HepG2 (cell line): ENCODE measurements around the gene DAPK1. TPM values are rescaled to one million over a fixed set of nuclear protein-coding genes. Genes with fewer than 3 reads are reported as not detected.

ENCODE experiments used
- ATAC-seq: fragments of 200-7000 bp; cut with Tn5 transposase; 3 replicates; pipeline ENCODE4 v1.9.1; 2020; ENCODE audit warnings: mild to moderate bottlenecking, moderate library complexity
- BruUV-seq: library from RNA; stranded (reverse); fragments of 400-500 nt; replicated peaks from 2 replicates; lab custom pipeline; 2021; lab: Mats Ljungman, UMichigan
- CTCF ChIA-PET: fragments of 300-600 bp; formaldehyde crosslinking; extraction: SDS; loops from one replicate; lab custom pipeline; 2021; ENCODE audit warnings: low total read pairs, inconsistent platforms, low intra/inter-chr PET ratio; lab: Yijun Ruan, JAX
- POLR2A ChIA-PET: fragments of 350-600 bp; sonication (Branson Sonifier 250); formaldehyde crosslinking; loops from one replicate; lab custom pipeline; 2020; ENCODE audit warnings: antibody characterized with exemption, inconsistent platforms; lab: Yijun Ruan, JAX
- DNase-seq: peaks from one replicate; pipeline ENCODE4 v3.0.0-alpha.2; 2015; ENCODE audit warnings: low spot score
- FAIRE-seq: peaks from 3 replicates; lab custom pipeline; 2011; peaks lifted over from hg19 to GRCh38; lab: Jason Lieb, UNC
- H2AFZ ChIP-seq: one replicate; pipeline ENCODE4 v1.6.1; 2011; ENCODE audit warnings: low read length, inconsistent platforms
- H3K27ac ChIP-seq: fragments of 300-600 bp; 3 replicates; pipeline ENCODE4 v1.8.0; 2011; ENCODE audit warnings: mixed run types, mild to moderate bottlenecking, mixed read lengths, low read length, inconsistent platforms; ENCODE audit not compliant: insufficient read depth; ENCODE audit errors: extremely low read length
- H3K27me3 ChIP-seq, 2 experiments: fragments of 200-600 bp in 1 of 2; 2 replicates in 1 of 2; 3 replicates in 1 of 2; pipeline versions ENCODE4 v1.6.0 to v1.8.0; 2011; ENCODE audit warnings: low read length in 2 of 2, mild to moderate bottlenecking in 2 of 2, moderate library complexity in 2 of 2, inconsistent platforms in 1 of 2; ENCODE audit not compliant: insufficient read depth in 2 of 2, control insufficient read depth in 1 of 2
- H3K36me3 ChIP-seq, 2 experiments: fragments of 200-600 bp in 1 of 2; replicated peaks in 1 of 2; 2 replicates in 1 of 2; 3 replicates in 1 of 2; pipeline versions ENCODE4 v1.5.1 to v1.8.0; 2011; ENCODE audit warnings: low read length in 2 of 2, inconsistent platforms in 1 of 2; ENCODE audit not compliant: insufficient read depth in 2 of 2, control insufficient read depth in 1 of 2
- H3K4me1 ChIP-seq: 2 replicates; pipeline ENCODE4 v1.5.1; 2012; ENCODE audit warnings: low read length, inconsistent platforms; ENCODE audit not compliant: insufficient read depth
- H3K4me2 ChIP-seq: 2 replicates; pipeline ENCODE4 v1.6.0; 2011; ENCODE audit warnings: low read depth, low read length, inconsistent platforms
- H3K4me3 ChIP-seq, 3 experiments: fragments of 200-600 bp in 1 of 3; sonication (generic), shearing (Covaris generic) in 1 of 3; replicated peaks in 1 of 3; 2 replicates each; pipeline ENCODE4 v1.5.1; 2011 to 2016; ENCODE audit warnings: low read length in 3 of 3, inconsistent platforms in 2 of 3, low read depth in 2 of 3, mild to moderate bottlenecking in 2 of 3, control low read depth in 1 of 3, mixed read lengths in 1 of 3; ENCODE audit not compliant: insufficient read depth in 1 of 3
- H3K79me2 ChIP-seq: one replicate; pipeline ENCODE4 v1.6.1; 2011; ENCODE audit warnings: low read length, inconsistent platforms; ENCODE audit not compliant: insufficient read depth
- H3K9ac ChIP-seq: 2 replicates; pipeline ENCODE4 v1.6.0; 2011; ENCODE audit warnings: mild to moderate bottlenecking, low read depth, low read length, inconsistent platforms; ENCODE audit not compliant: insufficient read depth
- H3K9me3 ChIP-seq: 2 replicates; pipeline ENCODE4 v1.5.1; 2012; ENCODE audit warnings: mild to moderate bottlenecking, low read length
- H4K20me1 ChIP-seq: 2 replicates; pipeline ENCODE4 v1.6.0; 2011; ENCODE audit warnings: inconsistent platforms, mild to moderate bottlenecking, low read length, moderate library complexity; ENCODE audit not compliant: insufficient read depth
- ATF1 ChIP-seq: IDR thresholded peaks from 2 replicates; pipeline ENCODE4 v1.6.1; 2016; ENCODE audit warnings: mild to moderate bottlenecking, control low read depth
- CERS6 ChIP-seq: sonication (generic); formaldehyde crosslinking; IDR thresholded peaks from 2 replicates; pipeline ENCODE4 v1.5.0; 2020; ENCODE audit warnings: missing genetic modification reagents
- DR1 ChIP-seq: sonication (generic); formaldehyde crosslinking; IDR thresholded peaks from 2 replicates; pipeline ENCODE4 v1.8.0; 2021; ENCODE audit warnings: mild to moderate bottlenecking, missing genetic modification reagents, inconsistent platforms
- DRAP1 ChIP-seq: IDR thresholded peaks from 2 replicates; pipeline ENCODE4 v1.6.1; 2016; ENCODE audit warnings: missing genetic modification reagents, missing compliant biosample characterization
- ETV6 ChIP-seq: sonication (generic); formaldehyde crosslinking; conservative IDR thresholded peaks from 2 replicates; pipeline ENCODE4 v1.4.0; 2020; ENCODE audit warnings: missing genetic modification reagents
- MTA3 ChIP-seq: sonication (generic); formaldehyde crosslinking; IDR thresholded peaks from 2 replicates; pipeline ENCODE4 v1.4.0; 2020; ENCODE audit warnings: missing genetic modification reagents
- NFIC ChIP-seq: IDR thresholded peaks from 2 replicates; pipeline ENCODE4 v1.6.1; 2012; ENCODE audit warnings: mild to moderate bottlenecking, low read length, inconsistent platforms
- POLR2G ChIP-seq: fragments of 200-400 bp; formaldehyde crosslinking; IDR thresholded peaks from 2 replicates; pipeline ENCODE4 v1.6.1; 2018; ENCODE audit warnings: mild to moderate bottlenecking, low read depth, low read length, moderate library complexity
- RFX3 ChIP-seq: IDR thresholded peaks from 2 replicates; pipeline ENCODE4 v1.6.1; 2016; ENCODE audit warnings: missing biosample characterization, missing genetic modification reagents
- RXRB ChIP-seq: IDR thresholded peaks from 2 replicates; pipeline ENCODE4 v1.6.1; 2016; ENCODE audit warnings: borderline replicate concordance, missing genetic modification reagents, missing compliant biosample characterization
- SNAPC4 ChIP-seq: sonication (generic); formaldehyde crosslinking; IDR thresholded peaks from 2 replicates; pipeline ENCODE4 v1.4.0; 2020; ENCODE audit warnings: mild to moderate bottlenecking, missing genetic modification reagents
- TBX2 ChIP-seq: sonication (generic); formaldehyde crosslinking; IDR thresholded peaks from 2 replicates; pipeline ENCODE4 v1.5.0; 2020; ENCODE audit warnings: missing genetic modification reagents, mild to moderate bottlenecking, borderline replicate concordance
- ZNF333 ChIP-seq: sonication (generic); formaldehyde crosslinking; IDR thresholded peaks from 2 replicates; pipeline ENCODE4 v1.4.0; 2020; ENCODE audit warnings: mild to moderate bottlenecking, missing genetic modification reagents, borderline replicate concordance
- ZNF747 ChIP-seq: sonication (generic); formaldehyde crosslinking; IDR thresholded peaks from 2 replicates; pipeline ENCODE4 v1.8.1; 2023; ENCODE audit warnings: missing genetic modification reagents, mild to moderate bottlenecking, borderline replicate concordance
- WGBS: methylation state at CpG from one replicate; pipeline ENCODE4 v1.1.6; 2017; ENCODE audit warnings: low lambda C conversion rate; 5-methylcytosine and 5-hydroxymethylcytosine counted together
- in situ Hi-C: cut with HindIII; loops from 2 replicates; pipeline ENCODE4 v1.10.0; 2017; ENCODE audit warnings: low pct_unique_long_range_greater_than_20kb; ENCODE audit not compliant: extremely low pct_ligation_motif_present
- intact Hi-C: fragments of 100-400 bp; cut with micrococcal nuclease; formaldehyde crosslinking; loops from one replicate; pipeline ENCODE4 v1.10.0; 2022; ENCODE audit not compliant: unreplicated experiment
- polyA plus RNA-seq, 8 experiments: library from polyadenylated mRNA; depleted of rRNA in 3 of 8; stranded (reverse) in 7 of 8; unstranded in 1 of 8; fragments of >200 nt; fragmentation: Illumina TruSeq in 4 of 8; extraction: Trizol in 4 of 8; gene quantifications; 2 replicates each; pipeline versions ENCODE4 v1.2.1 to v1.2.3, GENCODE V29; 2011 to 2016; ENCODE audit warnings: low read depth in 4 of 8, missing spikeins in 1 of 8, mixed read lengths in 1 of 8; ENCODE audit not compliant: insufficient read depth in 1 of 8
- total RNA-seq, 5 experiments: library from RNA; depleted of rRNA; stranded (reverse); fragments of >200 nt; fragmentation: Illumina TruSeq; extraction: Trizol; gene quantifications; 2 replicates each; pipeline ENCODE4 v1.2.3, GENCODE V29; 2016; ENCODE audit warnings: low read depth in 1 of 5

DAPK1 gene
- total and polyA plus RNA-seq, 2 of the 13 experiments (the other 11 are each of a cell fraction or from before 2014, with no cell fraction given): 35.7 to 35.9 TPM

GRCh38 chr9:87664153-87665060 is 166.7 kb downstream of the DAPK1 start:
- intact Hi-C loops: loop anchor here (5.0 kb wide), 1 partner anchor 167 kb away; the partner anchor contains the start of gene DAPK1
- in situ Hi-C loops: loop anchor here (5.0 to 25.0 kb wide), 3 partner anchors 170 to 1252 kb away; partner anchors contain the start of gene DAPK1

More at GRCh38 chr9:87664153-87665060, 166.7 kb downstream of the DAPK1 start:
- H3K4me2 ChIP-seq: no peak overlapping the region
- H2AFZ ChIP-seq: no peak overlapping the region
- peaks cover 11% of the 10 kb centered on the region; the same call in 1 of the 2 replicates for H3K9me3 ChIP-seq
- H4K20me1 ChIP-seq: no peaks in the 10 kb centered on the region
- no peak overlapping the region for H3K27ac ChIP-seq
- H3K36me3 ChIP-seq: peaks cover 9 to 12% of the 10 kb centered on the region in 2 experiments
- H3K9ac ChIP-seq: no peak overlapping the region
- CTCF ChIA-PET: no interaction called here
- DNase-seq (no peak), FAIRE-seq (no peak), ATAC-seq (no peak)
- TF ChIP-seq TBX2 (CRISPR knock-in tag) (no peak), ATF1 (CRISPR knock-in tag) (no peak), ETV6 (CRISPR knock-in tag) (no peak), POLR2G (no peak), RXRB (CRISPR knock-in tag) (no peak), ZNF333 (CRISPR knock-in tag) (no peak), MTA3 (CRISPR knock-in tag) (no peak), RFX3 (CRISPR knock-in tag) (no peak), DRAP1 (CRISPR knock-in tag) (no peak), CERS6 (CRISPR knock-in tag) (no peak), DR1 (no peak), SNAPC4 (CRISPR knock-in tag) (no peak), ZNF747 (CRISPR knock-in tag) (no peak), NFIC (no peak)
- POLR2A ChIA-PET: no interaction called here
- no peaks in the 10 kb centered on the region for H3K4me1 ChIP-seq
- no peak overlapping the region for H3K4me3 ChIP-seq
- WGBS: 96% methylated on average over 16 of the region's 19 CpGs
- H3K79me2 ChIP-seq: no peaks in the 10 kb centered on the region
- H3K27me3 ChIP-seq: no peaks in the 10 kb centered on the region
- no TSS peak for BruUV-seq
